22Rv1 (cell line): ENCODE measurements around the gene RAB26.

ENCODE experiments used
- H3K27ac ChIP-seq: fragments of 450-650 bp; 2 replicates; pipeline ENCODE4 v1.5.1; 2017
- CTCF ChIP-seq: fragments of 450-650 bp; IDR thresholded peaks from 2 replicates; pipeline ENCODE4 v1.5.1; 2017; ENCODE audit warnings: mild to moderate bottlenecking
- ZFX ChIP-seq: fragments of 450-650 bp; IDR thresholded peaks from 2 replicates; pipeline ENCODE4 v1.6.1; 2017; ENCODE audit warnings: antibody characterized with exemption, borderline replicate concordance

Gene RAB26

GRCh38 chr16:2148714-2149629 lies 547 bp downstream of the RAB26 start:
- peak overlapping the region; percentile 94 for H3K27ac ChIP-seq
- no peak for TF ChIP-seq ZFX
- peak; percentile 42 for TF ChIP-seq CTCF

- peak overlapping the region; percentile 94 for H3K27ac ChIP-seq
- TF ChIP-seq CTCF, result no peak
- TF ChIP-seq ZFX, result no peak
Measured at GRCh38 chr16:2149630-2150417, 1.4 kb downstream of the RAB26 start.

- H3K27ac ChIP-seq, result peak overlapping the region; percentile 94
Measured at GRCh38 chr16:2150418-2151187, 2.2 kb downstream of the RAB26 start.

GRCh38 chr16:2151188-2152091 lies 3.0 kb downstream of the RAB26 start:
- TF ChIP-seq ZFX (no peak), CTCF (no peak)
- peak overlapping the region; percentile 94 for H3K27ac ChIP-seq

More at GRCh38 chr16:2150418-2151187, 2.2 kb downstream of the RAB26 start:
- TF ChIP-seq CTCF, result no peak
- no peak for TF ChIP-seq ZFX

GRCh38 chr16:2152695-2153506 lies 4.5 kb downstream of the RAB26 start:
- no peak for TF ChIP-seq CTCF
- no peak for TF ChIP-seq ZFX
- peak overlapping the region; percentile 94 for H3K27ac ChIP-seq
